Measurements from ENCODE around the gene CER1.

DNA sequence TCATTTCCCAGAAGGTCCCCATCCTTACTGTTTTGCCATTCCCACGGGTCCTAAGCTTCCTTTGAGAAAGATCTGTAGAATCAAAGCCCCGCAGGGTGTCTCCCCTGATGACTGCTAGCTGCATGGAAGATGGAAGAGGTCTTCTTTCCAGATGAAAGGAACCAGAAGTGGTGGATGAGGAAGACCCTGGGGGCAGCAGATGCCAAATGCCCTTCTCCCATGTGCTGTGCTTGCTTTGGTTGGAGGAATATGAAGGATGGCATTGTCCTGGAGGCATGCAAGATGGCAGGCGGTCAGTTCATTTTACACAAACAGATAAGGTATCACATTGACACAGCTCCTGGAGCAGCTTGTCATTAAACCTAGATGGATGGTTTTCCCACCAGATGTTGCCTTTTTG lies 25.8 kb upstream of the CER1 start:
- TF ChIP-seq POLR2A (IDR thresholded peaks at IDR 0.05; ENCODE audit: low read depth, low read length): no peak
- no peak for TF ChIP-seq POLR2AphosphoS5 (IDR thresholded peaks at IDR 0.05; ENCODE audit: low read depth, low read length)
- no peak for TF ChIP-seq TAF1 (IDR thresholded peaks at IDR 0.05; ENCODE audit: borderline replicate concordance, low read depth, low read length)
